ENCODE measurements around the gene ATOX1. TPM values are rescaled to one million over a fixed set of nuclear protein-coding genes. Genes with fewer than 3 reads are reported as not detected.

ATOX1 gene, protein sequence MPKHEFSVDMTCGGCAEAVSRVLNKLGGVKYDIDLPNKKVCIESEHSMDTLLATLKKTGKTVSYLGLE
- total RNA-seq = 100 to 1,000 TPM in 1 of 4 donors, 10 to 100 TPM in 3; 61.6 to 145 (median 74.6) TPM

DNA sequence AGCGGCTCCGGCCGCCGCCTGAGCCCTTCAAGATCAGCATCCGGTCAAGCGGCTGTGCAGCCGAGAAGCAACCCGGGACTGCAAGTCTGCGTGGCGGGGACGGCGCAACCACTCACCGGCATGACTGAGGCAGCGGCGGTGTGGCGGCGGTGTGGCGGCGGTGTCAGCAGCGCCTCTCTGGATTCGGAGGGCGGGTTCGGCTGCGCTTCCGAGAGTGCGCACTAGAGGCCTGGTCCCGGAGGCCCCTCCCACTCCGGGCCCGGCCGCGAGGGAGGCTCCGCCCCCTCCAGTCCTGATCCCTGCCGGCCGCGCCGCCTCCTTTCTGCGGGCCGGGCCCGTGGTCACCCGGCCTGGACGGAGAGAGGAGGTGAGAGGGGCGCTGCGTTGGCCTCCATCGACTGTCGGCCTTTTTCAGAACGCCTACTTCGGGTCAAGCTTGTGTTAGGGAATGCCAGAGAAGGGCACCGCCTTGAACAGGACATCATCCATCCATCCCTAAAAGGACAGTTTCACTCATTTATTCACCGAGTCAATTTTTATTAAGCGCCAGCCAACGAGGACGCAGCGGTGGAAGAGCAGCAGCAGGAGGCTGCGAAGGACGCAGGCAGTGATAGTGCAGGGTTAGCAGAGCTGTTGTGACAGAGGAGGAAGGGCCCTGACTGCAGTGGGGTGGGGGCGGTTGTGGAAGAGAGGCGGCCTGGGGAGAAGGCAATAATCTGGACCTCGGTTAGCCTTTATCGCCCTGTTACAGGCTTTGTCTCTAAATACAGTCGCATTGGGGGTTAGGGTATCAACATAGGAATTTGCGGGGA, at the start of gene ATOX1:
ATOX1 (minus strand) TSS at position 202 of the 812 bp plus-strand sequence; CDS start at position 122, 80 bp downstream.
- peak within 1 kb of the TSS; percentile 79 to 82 for H3K4me3 ChIP-seq
- TF ChIP-seq, protein P1, sequence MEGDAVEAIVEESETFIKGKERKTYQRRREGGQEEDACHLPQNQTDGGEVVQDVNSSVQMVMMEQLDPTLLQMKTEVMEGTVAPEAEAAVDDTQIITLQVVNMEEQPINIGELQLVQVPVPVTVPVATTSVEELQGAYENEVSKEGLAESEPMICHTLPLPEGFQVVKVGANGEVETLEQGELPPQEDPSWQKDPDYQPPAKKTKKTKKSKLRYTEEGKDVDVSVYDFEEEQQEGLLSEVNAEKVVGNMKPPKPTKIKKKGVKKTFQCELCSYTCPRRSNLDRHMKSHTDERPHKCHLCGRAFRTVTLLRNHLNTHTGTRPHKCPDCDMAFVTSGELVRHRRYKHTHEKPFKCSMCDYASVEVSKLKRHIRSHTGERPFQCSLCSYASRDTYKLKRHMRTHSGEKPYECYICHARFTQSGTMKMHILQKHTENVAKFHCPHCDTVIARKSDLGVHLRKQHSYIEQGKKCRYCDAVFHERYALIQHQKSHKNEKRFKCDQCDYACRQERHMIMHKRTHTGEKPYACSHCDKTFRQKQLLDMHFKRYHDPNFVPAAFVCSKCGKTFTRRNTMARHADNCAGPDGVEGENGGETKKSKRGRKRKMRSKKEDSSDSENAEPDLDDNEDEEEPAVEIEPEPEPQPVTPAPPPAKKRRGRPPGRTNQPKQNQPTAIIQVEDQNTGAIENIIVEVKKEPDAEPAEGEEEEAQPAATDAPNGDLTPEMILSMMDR (IDR thresholded peaks at IDR 0.05) = peak in 3 of 4 experiments; percentile 44 to 59 (median 44)
- TF ChIP-seq POLR2A (IDR thresholded peaks at IDR 0.05) = peak; percentile 85 to 87
- no peak for TF ChIP-seq EP300 (IDR thresholded peaks at IDR 0.05)
- TF ChIP-seq POLR2AphosphoS5 (IDR thresholded peaks at IDR 0.05) = peak; percentile 81
- WGBS, 2 donors (ENCODE audit: low coverage in 1 of 2) = 12 to 13% methylated on average over 13 of the region's 61 CpGs
- peak; percentile 99 for ATAC-seq
- H3K27ac ChIP-seq = peak within 1 kb of the TSS; percentile 75 to 92 (median 88)
- no peaks in the 10 kb centered on the region for H3K27me3 ChIP-seq
- H3K9me3 ChIP-seq = no peaks in the 10 kb centered on the region
- peaks cover 4 to 39% (median 12%) of the 10 kb centered on the region in 3 donors for H3K4me1 ChIP-seq
- H3K36me3 ChIP-seq = peaks cover 0 to under 1% of the 10 kb centered on the region in 2 donors

DNA sequence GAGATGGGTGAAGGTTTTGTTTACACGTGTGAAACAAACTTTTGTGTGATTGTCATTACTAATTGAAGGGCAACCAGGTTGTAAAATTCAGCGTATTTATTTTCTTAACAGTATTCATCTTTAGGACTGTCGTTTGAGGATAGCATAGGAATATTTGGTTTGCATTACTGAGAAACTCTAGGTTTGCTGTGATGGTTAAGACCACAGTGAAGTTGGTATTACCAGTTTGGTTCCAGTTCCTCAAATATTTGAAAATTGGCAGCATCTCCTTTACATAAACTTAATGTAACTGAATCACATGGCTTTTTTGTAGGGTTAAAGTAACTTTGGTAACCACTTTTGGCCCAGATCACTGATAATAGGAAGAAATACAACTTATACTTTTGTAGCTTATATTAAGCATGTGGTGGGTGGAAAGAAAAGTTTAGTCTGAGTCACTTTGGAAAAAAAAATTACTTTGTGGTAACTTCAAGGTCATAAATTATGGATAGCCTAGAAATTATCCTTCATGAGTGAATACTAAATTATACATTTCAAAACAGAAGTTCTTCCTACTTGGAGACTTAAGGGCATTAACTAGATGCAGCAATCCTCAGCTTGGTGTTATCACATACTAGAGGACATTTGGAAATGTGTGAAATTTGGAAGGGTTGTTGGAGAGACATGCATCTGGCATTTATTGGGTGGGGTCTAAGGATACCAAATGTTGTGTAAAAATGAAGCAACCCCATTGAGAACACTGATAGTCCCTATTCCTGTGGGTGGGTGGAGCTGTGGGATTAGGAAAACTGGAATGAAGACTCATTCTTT, 47.2 kb upstream of the ATOX1 start:
- no peak overlapping the region for H3K27ac ChIP-seq
- ATAC-seq = peak; percentile 95
- H3K4me1 ChIP-seq = peaks cover 4 to 35% (median 5%) of the 10 kb centered on the region in 3 donors
- TF ChIP-seq, protein P1 (IDR thresholded peaks at IDR 0.05) = no peak
- TF ChIP-seq POLR2AphosphoS5 (IDR thresholded peaks at IDR 0.05) (peak; percentile 46), EP300 (IDR thresholded peaks at IDR 0.05) (no peak)
- H3K9me3 ChIP-seq = no peaks in the 10 kb centered on the region
- 88 to 92% methylated on average over 3 of the region's 3 CpGs for WGBS, 2 donors (ENCODE audit: low coverage in 1 of 2)
- H3K36me3 ChIP-seq = peaks cover 4 to 70% of the 10 kb centered on the region in 2 donors
- H3K4me3 ChIP-seq = no peak overlapping the region
- no peaks in the 10 kb centered on the region for H3K27me3 ChIP-seq

GRCh38 chr5:151800532-151800931, 42.1 kb upstream of the ATOX1 start:
- 71 to 82% methylated on average over 2 of the region's 2 CpGs for whole genome bisulfite sequencing, 2 donors (ENCODE audit: low coverage in 1 of 2)
- H3K4me1 ChIP-seq = peaks cover 0 to 17% (median 0%) of the 10 kb centered on the region in 3 donors
- no peaks in the 10 kb centered on the region for H3K9me3 ChIP-seq
- no peak overlapping the region for H3K27ac ChIP-seq
- H3K36me3 ChIP-seq = peaks cover 11 to 99% of the 10 kb centered on the region in 2 donors
- TF ChIP-seq, protein P1 (IDR thresholded peaks at IDR 0.05) = no peak
- TF ChIP-seq POLR2A (IDR thresholded peaks at IDR 0.05) (no peak), EP300 (IDR thresholded peaks at IDR 0.05) (no peak), POLR2AphosphoS5 (IDR thresholded peaks at IDR 0.05) (no peak)
- no peaks in the 10 kb centered on the region for H3K27me3 ChIP-seq
- ATAC-seq = no peak
- no peak overlapping the region for H3K4me3 ChIP-seq

DNA sequence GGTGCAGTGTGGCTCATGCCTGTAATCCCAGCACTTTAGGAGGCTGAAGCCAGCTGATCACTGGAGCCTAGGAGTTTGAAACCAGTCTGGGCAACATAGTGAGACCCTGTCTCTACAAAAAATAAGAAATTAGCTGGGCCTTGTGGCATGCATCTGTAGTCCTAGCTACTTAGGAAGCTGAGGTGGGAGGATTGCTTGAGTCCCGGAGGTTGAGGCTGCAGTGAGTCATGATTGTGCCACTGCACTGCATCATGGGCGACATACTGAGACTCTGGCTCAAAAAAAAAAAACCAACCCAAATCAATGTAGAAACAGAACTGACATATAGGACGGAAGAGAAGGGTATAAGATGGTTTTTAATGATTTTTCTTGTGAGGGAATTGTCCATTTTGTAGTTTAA, 41.0 kb upstream of the ATOX1 start:
- Histone ChIP-seq H3K27me3 (no peaks in the 10 kb centered on the region), H3K36me3 (peaks cover 13 to 100% of the 10 kb centered on the region in 2 donors), H3K4me1 (peaks cover 0 to 11% (median 0%) of the 10 kb centered on the region in 3 donors), H3K4me3 (no peak overlapping the region), H3K27ac (no peak overlapping the region), H3K9me3 (no peaks in the 10 kb centered on the region)
- WGBS, 2 donors (ENCODE audit: low coverage in 1 of 2) = 62 to 90% methylated on average over 3 of the region's 3 CpGs
- TF ChIP-seq POLR2A (IDR thresholded peaks at IDR 0.05) (no peak), POLR2AphosphoS5 (IDR thresholded peaks at IDR 0.05) (no peak), EP300 (IDR thresholded peaks at IDR 0.05) (no peak)
- TF ChIP-seq, protein P1 (IDR thresholded peaks at IDR 0.05) = no peak
- no peak for ATAC-seq
